Activated CD8-positive, alpha-beta memory T cell treated with anti-CD3 and anti-CD28 coated beads, Interleukin-2, amount 50 U/mL, for 1 hour (primary cell): ENCODE data around the gene NRBF2.
"Not testable (repeated sequence)": the region's sequence is repeated elsewhere in the genome, so short reads cannot be mapped to it uniquely, and the experiment has no call there.

ENCODE experiments used
- DNase-seq: peaks from one replicate; pipeline ENCODE4 v3.0.0-alpha.2; 2020; ENCODE audit errors: extremely low read depth

NRBF2 gene

GRCh38 chr10:63119041-63119440 lies 14.1 kb upstream of the NRBF2 start:
- no peak for DNase-seq

- no peak for DNase-seq
Observed at GRCh38 chr10:63120554-63120953, 12.6 kb upstream of the NRBF2 start.

- DNase-seq: no peak
Observed at GRCh38 chr10:63123727-63124362, 9.3 kb upstream of the NRBF2 start.

- DNase-seq: no peak
Observed at GRCh38 chr10:63125459-63125858, 7.7 kb upstream of the NRBF2 start.

GRCh38 chr10:63128443-63128842 lies 4.7 kb upstream of the NRBF2 start:
- no peak for DNase-seq

- DNase-seq: no peak
Observed at GRCh38 chr10:63129888-63130287, 3.2 kb upstream of the NRBF2 start.

GRCh38 chr10:63132651-63133055 lies 475 bp upstream of the NRBF2 start:
- no peak for DNase-seq

- DNase-seq: no peak
Observed at GRCh38 chr10:63133821-63134557, 861 bp downstream of the NRBF2 start.

- no peak for DNase-seq
Observed at GRCh38 chr10:63137306-63137705, 4.2 kb downstream of the NRBF2 start.

GRCh38 chr10:63140077-63140476 lies 6.9 kb downstream of the NRBF2 start:
- no peak for DNase-seq

GRCh38 chr10:63142136-63142535 lies 9.0 kb downstream of the NRBF2 start:
- DNase-seq: no peak

GRCh38 chr10:63143987-63144386 lies 10.9 kb downstream of the NRBF2 start:
- DNase-seq: no peak

GRCh38 chr10:63145782-63146181 lies 12.7 kb downstream of the NRBF2 start:
- no peak for DNase-seq

GRCh38 chr10:63146503-63146902 lies 13.4 kb downstream of the NRBF2 start:
- no peak for DNase-seq

- DNase-seq: no peak
Observed at GRCh38 chr10:63150745-63151144, 17.6 kb downstream of the NRBF2 start.

GRCh38 chr10:63153868-63154545 lies 20.9 kb downstream of the NRBF2 start:
- not testable (repeated sequence) for DNase-seq

- no peak for DNase-seq
Observed at GRCh38 chr10:63154546-63155387, 21.6 kb downstream of the NRBF2 start.

GRCh38 chr10:63155388-63156020 lies 22.4 kb downstream of the NRBF2 start:
- no peak for DNase-seq

GRCh38 chr10:63156236-63156635 lies 23.1 kb downstream of the NRBF2 start:
- no peak for DNase-seq

- DNase-seq: peak; percentile 30
Observed at GRCh38 chr10:63157845-63158624, 24.9 kb downstream of the NRBF2 start.

- no peak for DNase-seq
Observed at GRCh38 chr10:63161592-63161991, 28.5 kb downstream of the NRBF2 start.
